GM12878 (cell line): ENCODE data around the gene ADCY1. TPM values are rescaled to one million over a fixed set of nuclear protein-coding genes. Genes with fewer than 3 reads are reported as not detected.

Experiments used
- CBX3 ChIP-seq: fragments of 200-600 bp; sonication (generic); IDR thresholded peaks from 2 replicates; pipeline ENCODE4 v1.6.1; 2016; ENCODE audit warnings: low read depth, borderline replicate concordance
- STAT3 ChIP-seq: IDR thresholded peaks from 2 replicates; pipeline ENCODE4 v1.6.1; 2011; ENCODE audit warnings: low read depth, low read length, improper control_type of control experiment
- TCF12 ChIP-seq: IDR thresholded peaks from 2 replicates; pipeline ENCODE4 v1.6.1; 2011; ENCODE audit warnings: low read depth, mild to moderate bottlenecking, low read length
- TCF7 ChIP-seq: IDR thresholded peaks from 2 replicates; pipeline ENCODE4 v1.6.1; 2014; ENCODE audit warnings: antibody characterized with exemption, borderline replicate concordance
- ZBTB4 ChIP-seq: fragments of 450-650 bp; formaldehyde crosslinking; IDR thresholded peaks from 2 replicates; pipeline ENCODE4 v1.4.0; 2022; ENCODE audit warnings: mild to moderate bottlenecking, moderate library complexity
- ZNF687 ChIP-seq: fragments of 450-650 bp; IDR thresholded peaks from 2 replicates; pipeline ENCODE4 v1.6.1; 2017; ENCODE audit warnings: mild to moderate bottlenecking, moderate library complexity
- polyA plus RNA-seq, 11 experiments: library from polyadenylated mRNA; depleted of rRNA in 4 of 11; unstranded in 6 of 11; stranded (reverse) in 5 of 11; fragments of >200 nt; fragmentation: Nextera tagmentation in 4 of 11; fragmentation: Illumina TruSeq in 1 of 11; extraction: Ambion mirVana in 4 of 11; extraction: Trizol in 1 of 11; gene quantifications; 1 replicate in 1 of 11; 2 replicates in 10 of 11; pipeline versions ENCODE4 v1.2.1 to v1.2.3, GENCODE V29; 2011 to 2016; ENCODE audit warnings: inconsistent platforms in 2 of 11, missing spikeins in 2 of 11, low read depth in 1 of 11
- total RNA-seq, 4 experiments: library from RNA; depleted of rRNA in 3 of 4; stranded (reverse); fragments of >200 nt in 3 of 4; fragmentation: Illumina TruSeq in 1 of 4; extraction: Trizol in 1 of 4; gene quantifications; 2 replicates each; pipeline versions ENCODE4 v1.2.1 to v1.2.3, GENCODE V29; 2013 to 2021

ADCY1 gene
- total and polyA plus RNA-seq, 10 of the 15 experiments (the other 5 are each of a cell fraction or from before 2014, with no cell fraction given): 0.13 to 1.4 (median 0.45) TPM; not detected in 1

GRCh38 chr7:45681596-45682357 is 107.6 kb downstream of the ADCY1 start (continued):
- TF ChIP-seq ZBTB4 (CRISPR knock-in tag): no peak
- no peak for TF ChIP-seq ZNF687
- TF ChIP-seq CBX3: no peak
- no peak for TF ChIP-seq STAT3
- no peak for TF ChIP-seq TCF7
- no peak for TF ChIP-seq TCF12
